ENCODE results near the gene TAF13. TPM values are rescaled to one million over a fixed set of nuclear protein-coding genes. Genes with fewer than 3 reads are reported as not detected.

The TAF13 gene
- total RNA-seq, 1 experiment from 2014 or later: 76.7 TPM

DNA sequence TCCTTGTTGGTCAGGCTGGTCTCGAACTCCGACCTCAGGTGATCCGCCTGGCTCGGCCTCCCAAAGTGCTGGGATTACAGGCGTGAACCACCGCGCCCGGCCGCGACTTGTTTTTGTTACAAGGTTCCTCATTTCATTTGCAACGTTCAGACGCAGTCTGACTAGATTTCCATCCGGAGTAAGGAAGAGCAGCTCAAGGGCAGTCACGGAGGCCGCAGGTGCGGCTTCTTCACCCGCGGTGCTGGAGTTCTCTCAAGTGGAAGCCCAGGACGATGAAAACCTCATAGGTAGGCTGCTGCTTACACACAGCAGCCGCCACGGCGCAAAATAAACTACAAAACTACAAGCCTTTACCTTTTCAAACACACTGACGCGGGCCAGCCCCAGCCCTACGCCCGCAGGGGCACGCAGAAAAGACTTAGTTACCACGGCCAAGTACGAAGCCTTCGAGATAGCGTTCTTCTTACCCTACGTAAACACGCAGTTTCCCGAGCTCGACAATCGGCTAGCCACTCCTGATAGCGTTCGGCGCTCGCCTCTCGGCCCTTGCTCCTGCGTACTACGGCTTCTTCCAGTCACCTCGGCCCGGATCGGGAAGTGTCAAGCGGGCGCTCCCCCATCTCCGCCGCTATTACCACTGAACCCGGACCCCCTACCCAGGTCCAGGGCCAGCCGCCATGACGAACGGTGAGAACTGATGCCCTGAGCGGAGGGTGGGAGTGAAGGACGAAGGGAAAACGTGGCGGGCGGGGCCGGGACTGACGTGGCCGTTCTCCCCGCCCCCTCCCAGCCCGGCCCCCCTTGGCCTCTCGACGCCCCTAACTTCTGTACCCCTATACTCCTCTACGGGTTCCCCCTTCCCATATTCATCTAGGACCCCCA, 14.6 kb upstream of the TAF13 start, which contains the start of gene TMEM167B:
TSS of gene TMEM167B (plus strand) at position 569 of the 882 bp plus-strand sequence. CDS start at position 678, 109 bp downstream.
- peaks cover 46% of the 10 kb centered on the region for H3K36me3 Mint-ChIP-seq (ENCODE audit: insufficient read depth, unreplicated experiment)
- POLR2A ChIA-PET: interaction anchor here (0.6 to 3.9 kb wide), 27 partner anchors 8 to 310 kb away, joined by 3 to 97 read pairs (median 4); partner anchors contain the start of genes CLCC1, SARS1, TAF13 and WDR47
- intact Hi-C loops (cut with micrococcal nuclease): loop anchor here (1.0 kb wide), 1 partner anchor 14 kb away; the partner anchor contains the start of gene TAF13
- CTCF ChIA-PET: interaction anchor here (0.6 to 2.9 kb wide), 6 partner anchors 10 to 127 kb away, joined by 3 to 12 read pairs (median 4); partner anchors contain the start of genes CLCC1 and WDR47
- TF ChIP-seq, protein P1, sequence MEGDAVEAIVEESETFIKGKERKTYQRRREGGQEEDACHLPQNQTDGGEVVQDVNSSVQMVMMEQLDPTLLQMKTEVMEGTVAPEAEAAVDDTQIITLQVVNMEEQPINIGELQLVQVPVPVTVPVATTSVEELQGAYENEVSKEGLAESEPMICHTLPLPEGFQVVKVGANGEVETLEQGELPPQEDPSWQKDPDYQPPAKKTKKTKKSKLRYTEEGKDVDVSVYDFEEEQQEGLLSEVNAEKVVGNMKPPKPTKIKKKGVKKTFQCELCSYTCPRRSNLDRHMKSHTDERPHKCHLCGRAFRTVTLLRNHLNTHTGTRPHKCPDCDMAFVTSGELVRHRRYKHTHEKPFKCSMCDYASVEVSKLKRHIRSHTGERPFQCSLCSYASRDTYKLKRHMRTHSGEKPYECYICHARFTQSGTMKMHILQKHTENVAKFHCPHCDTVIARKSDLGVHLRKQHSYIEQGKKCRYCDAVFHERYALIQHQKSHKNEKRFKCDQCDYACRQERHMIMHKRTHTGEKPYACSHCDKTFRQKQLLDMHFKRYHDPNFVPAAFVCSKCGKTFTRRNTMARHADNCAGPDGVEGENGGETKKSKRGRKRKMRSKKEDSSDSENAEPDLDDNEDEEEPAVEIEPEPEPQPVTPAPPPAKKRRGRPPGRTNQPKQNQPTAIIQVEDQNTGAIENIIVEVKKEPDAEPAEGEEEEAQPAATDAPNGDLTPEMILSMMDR (IDR thresholded peaks at IDR 0.05; ENCODE audit: unreplicated experiment): no peak
- peak; percentile 91 for DNase-seq (ENCODE audit: unreplicated experiment)
- no peaks in the 10 kb centered on the region for H3K27me3 Mint-ChIP-seq (ENCODE audit: insufficient read depth, unreplicated experiment)
- H3K27ac Mint-ChIP-seq (ENCODE audit: low read depth, unreplicated experiment): peak within 1 kb of the TSS; percentile 96
- H3K9me3 Mint-ChIP-seq (ENCODE audit: unreplicated experiment): no peaks in the 10 kb centered on the region
- H3K4me1 Mint-ChIP-seq (ENCODE audit: insufficient read depth, unreplicated experiment): peaks cover 12% of the 10 kb centered on the region
- BruUV-seq (replicated peaks): TSS peak; percentile 81
- H3K4me3 Mint-ChIP-seq (ENCODE audit: unreplicated experiment): peak within 1 kb of the TSS; percentile 80

DNA sequence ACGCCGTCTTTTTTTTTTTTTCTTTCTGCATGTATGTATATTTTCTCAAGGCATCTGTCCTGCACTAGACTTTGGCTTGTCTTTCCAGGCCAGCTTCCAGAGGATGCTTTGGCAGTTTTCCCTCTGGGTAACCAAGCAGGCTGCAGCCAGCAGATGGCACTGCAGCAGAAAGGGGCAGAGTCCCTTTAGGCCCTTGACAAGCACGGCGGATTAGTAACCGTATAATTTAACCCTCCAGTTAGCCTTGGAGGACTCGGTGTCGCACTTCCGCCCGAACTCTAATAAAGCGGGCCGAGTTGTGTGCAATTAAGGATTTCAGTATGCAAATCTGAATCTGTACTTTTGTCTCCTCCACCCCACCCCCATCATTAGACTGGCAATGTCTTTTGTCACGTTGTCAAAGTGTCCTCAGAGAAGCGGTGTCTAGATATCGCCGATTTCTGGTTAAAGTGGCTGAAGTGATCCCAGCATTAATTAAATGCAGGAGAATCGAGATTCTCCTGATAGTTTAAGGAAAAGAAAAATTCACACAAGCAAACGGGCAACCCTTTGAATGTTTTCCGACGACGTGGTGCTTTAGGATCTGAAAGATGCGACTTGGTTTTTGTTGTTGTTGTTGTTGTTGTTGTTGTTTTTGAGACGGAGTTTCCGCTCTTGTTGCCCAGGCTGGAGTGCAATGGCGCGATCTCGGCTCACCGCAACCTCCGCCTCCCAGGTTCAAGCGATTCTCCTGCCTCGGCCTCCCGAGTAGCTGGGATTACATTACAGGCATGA, 13.6 kb upstream of the TAF13 start:
- no TSS peak for BruUV-seq (replicated peaks)
- Mint-ChIP-seq H3K4me1 (ENCODE audit: insufficient read depth, unreplicated experiment) (peaks cover 12% of the 10 kb centered on the region), H3K27me3 (ENCODE audit: insufficient read depth, unreplicated experiment) (no peaks in the 10 kb centered on the region), H3K27ac (ENCODE audit: low read depth, unreplicated experiment) (no peak overlapping the region), H3K9me3 (ENCODE audit: unreplicated experiment) (no peaks in the 10 kb centered on the region), H3K36me3 (ENCODE audit: insufficient read depth, unreplicated experiment) (peaks cover 37% of the 10 kb centered on the region), H3K4me3 (ENCODE audit: unreplicated experiment) (peak overlapping the region; percentile 80)
- TF ChIP-seq, protein P1 (IDR thresholded peaks at IDR 0.05; ENCODE audit: unreplicated experiment): no peak
- intact Hi-C loops (cut with micrococcal nuclease): loop anchor here (1.0 kb wide), 1 partner anchor 13 kb away; the partner anchor contains the start of gene TAF13
- ChIA-PET CTCF (interaction anchor here (0.6 to 2.9 kb wide), 6 partner anchors 11 to 309 kb away, joined by 3 to 12 read pairs (median 4); no protein-coding TSS in a partner anchor), POLR2A (interaction anchor here (0.6 to 3.9 kb wide), 8 partner anchors 11 to 127 kb away, joined by 3 to 97 read pairs (median 15); partner anchors contain the start of genes TAF13 and WDR47)
- peak; percentile 47 for DNase-seq (ENCODE audit: unreplicated experiment)

DNA sequence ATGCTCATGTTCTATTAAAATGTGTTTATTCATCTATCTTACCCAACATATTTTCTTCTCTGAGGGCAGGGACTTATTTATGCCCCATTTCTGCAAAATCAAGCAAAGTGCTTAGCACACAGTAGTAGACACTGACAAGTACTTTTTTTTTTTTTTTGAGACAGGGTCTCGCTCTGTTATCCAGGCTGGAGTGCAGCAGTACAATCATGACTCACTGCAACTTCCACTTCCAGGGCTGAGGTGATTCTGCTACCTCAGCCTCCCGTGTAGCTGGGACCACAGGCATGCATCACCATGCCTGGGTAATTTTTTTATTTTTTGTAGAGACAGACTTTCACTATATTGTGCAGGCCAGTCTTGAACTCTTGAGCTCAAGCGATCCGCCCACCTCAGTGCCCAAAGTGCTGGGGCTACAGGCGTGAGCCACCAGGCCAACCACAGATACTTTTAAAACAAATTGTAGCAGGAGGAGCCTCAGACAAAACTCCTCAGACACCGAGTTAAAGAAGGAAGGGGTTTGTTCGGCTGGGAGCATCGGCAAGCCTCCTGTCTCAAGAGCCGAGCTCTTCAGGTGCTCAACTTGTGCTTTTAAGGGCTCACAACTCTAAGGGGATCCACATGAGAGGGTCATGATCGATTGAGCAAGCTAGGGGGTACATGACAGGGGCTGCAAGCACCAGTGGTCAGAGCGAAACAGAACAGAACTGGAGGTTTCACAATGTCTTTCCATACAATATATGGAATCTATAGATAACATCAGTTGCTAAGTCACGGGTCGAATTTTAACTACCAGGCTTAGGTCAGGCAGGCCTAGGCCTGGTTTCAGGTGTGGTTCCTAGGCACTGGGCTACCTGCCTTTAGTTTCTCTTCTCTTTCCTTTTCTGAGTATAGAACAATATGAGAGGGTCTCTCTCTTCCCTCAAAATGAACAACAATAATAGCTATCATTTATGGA, 9.0 kb upstream of the TAF13 start:
- intact Hi-C loops (cut with micrococcal nuclease): no loop called here
- POLR2A ChIA-PET: interaction anchor here (0.7 to 1.4 kb wide), 4 partner anchors 9 to 28 kb away, joined by 3 to 5 read pairs (median 4); partner anchors contain the start of gene TAF13
- no peak for DNase-seq (ENCODE audit: unreplicated experiment)
- TF ChIP-seq, protein P1 (IDR thresholded peaks at IDR 0.05; ENCODE audit: unreplicated experiment): no peak
- CTCF ChIA-PET: interaction anchor here (0.6 to 0.8 kb wide), 7 partner anchors 14 to 133 kb away, joined by 3 to 11 read pairs (median 3); no protein-coding TSS in a partner anchor
- Mint-ChIP-seq H3K36me3 (ENCODE audit: insufficient read depth, unreplicated experiment) (peaks cover 2% of the 10 kb centered on the region), H3K27ac (ENCODE audit: low read depth, unreplicated experiment) (no peak overlapping the region), H3K4me3 (ENCODE audit: unreplicated experiment) (no peak overlapping the region), H3K9me3 (ENCODE audit: unreplicated experiment) (no peaks in the 10 kb centered on the region), H3K4me1 (ENCODE audit: insufficient read depth, unreplicated experiment) (no peaks in the 10 kb centered on the region), H3K27me3 (ENCODE audit: insufficient read depth, unreplicated experiment) (no peaks in the 10 kb centered on the region)
- no TSS peak for BruUV-seq (replicated peaks)
